GM12891 (cell line): ENCODE measurements around the gene PDLIM3.

Experiments used
- POLR2A ChIP-seq: IDR thresholded peaks from 2 replicates; pipeline ENCODE4 v1.6.1; 2011; ENCODE audit warnings: low read depth, low read length, control low read depth
- POLR2AphosphoS5 ChIP-seq: IDR thresholded peaks from 2 replicates; pipeline ENCODE4 v1.6.1; 2011; ENCODE audit warnings: low read depth, low read length, control low read depth
- SPI1 ChIP-seq: IDR thresholded peaks from 2 replicates; pipeline ENCODE4 v1.6.1; 2011; ENCODE audit warnings: low read depth, low read length, control low read depth
- TAF1 ChIP-seq: IDR thresholded peaks from 2 replicates; pipeline ENCODE4 v1.6.1; 2011; ENCODE audit warnings: low read depth, low read length, control low read depth

GRCh38 chr4:185534866-185535611 lies at the start of gene PDLIM3:
- TF ChIP-seq POLR2AphosphoS5 (no peak), POLR2A (no peak), TAF1 (no peak), SPI1 (no peak)
